Measurements from ENCODE around the gene NEK2.
A peak's percentile ranks its signal among the peaks of the same experiment; 100 is the strongest.
"Not testable (repeated sequence)": the region's sequence is repeated elsewhere in the genome, so short reads cannot be mapped to it uniquely, and the experiment has no call there.

Gene NEK2

DNA sequence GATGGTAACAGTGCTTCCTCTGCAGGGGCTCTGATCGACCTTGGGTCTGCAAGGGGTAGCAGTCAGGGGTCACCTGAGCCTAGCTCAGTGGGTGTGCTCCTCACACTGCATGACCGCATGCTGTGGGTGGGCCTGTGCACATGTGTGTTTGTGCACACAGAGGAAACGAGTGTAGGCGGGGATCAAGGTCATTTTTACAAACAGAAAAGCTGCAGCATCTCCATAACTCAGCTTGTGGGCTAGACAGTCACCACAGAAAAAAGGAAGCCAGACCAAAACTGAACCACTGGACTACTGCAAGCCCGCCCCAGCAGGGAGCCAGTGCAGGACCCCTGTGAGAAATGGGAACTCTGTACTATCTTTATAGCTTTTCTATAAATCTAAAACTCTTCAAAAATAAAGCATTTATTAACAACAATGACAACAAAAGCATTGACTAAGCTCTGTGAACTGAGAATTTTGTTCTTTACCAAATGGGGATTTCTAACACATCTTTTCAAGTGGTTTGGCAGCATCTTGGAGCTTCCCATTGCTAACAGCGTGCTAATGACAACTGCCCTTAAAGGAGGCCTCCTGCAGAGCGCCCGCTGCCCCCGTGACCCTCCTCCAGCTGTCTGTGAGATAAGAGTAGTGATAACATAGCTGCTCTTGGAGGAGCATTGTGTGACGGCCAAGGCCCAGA, 19.9 kb upstream of the NEK2 start:
- no peak for DNase-seq (ENCODE audit: low read depth in 2 of 2)

DNA sequence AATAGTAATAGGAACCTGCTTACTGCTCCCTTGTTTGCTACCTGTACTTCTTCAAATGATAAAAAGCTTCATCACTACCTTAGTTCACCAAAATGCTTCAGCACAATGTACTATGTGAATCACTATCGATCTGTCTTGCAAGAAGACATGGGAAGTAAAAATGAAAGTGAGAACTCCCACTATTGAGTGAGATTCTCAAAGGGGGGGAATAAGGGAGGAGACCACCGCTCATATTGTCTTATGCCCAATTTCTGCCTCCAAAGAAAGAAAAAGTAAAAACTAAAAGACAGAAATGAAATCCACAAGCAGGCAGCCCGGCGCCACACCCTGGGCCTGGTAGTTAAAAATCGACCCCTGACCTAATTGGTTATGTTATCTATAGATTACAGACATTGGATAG, 18.5 kb upstream of the NEK2 start:
- DNase-seq (ENCODE audit: low read depth in 2 of 2) = not testable (repeated sequence)

DNA sequence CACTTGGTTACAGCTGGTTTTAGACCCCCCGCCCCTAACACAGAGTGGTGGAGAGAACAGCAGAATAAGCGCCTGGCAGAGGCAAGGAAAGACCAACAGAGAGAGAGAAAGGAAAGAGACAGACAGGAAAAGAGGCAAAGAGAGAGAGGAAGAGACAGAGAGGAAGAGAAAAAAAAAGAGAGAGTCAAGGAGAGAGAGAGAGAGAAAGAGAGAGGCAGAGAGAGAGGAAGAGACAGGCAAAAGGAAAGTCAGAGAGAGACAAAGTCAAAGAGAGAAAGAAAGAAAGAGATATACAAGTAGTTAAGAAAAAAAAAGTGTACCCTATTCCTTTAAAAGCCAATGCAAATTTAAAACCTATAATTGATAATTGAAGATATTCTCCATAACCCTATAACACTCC, 13.0 kb upstream of the NEK2 start:
- DNase-seq (ENCODE audit: low read depth in 2 of 2) = no peak

DNA sequence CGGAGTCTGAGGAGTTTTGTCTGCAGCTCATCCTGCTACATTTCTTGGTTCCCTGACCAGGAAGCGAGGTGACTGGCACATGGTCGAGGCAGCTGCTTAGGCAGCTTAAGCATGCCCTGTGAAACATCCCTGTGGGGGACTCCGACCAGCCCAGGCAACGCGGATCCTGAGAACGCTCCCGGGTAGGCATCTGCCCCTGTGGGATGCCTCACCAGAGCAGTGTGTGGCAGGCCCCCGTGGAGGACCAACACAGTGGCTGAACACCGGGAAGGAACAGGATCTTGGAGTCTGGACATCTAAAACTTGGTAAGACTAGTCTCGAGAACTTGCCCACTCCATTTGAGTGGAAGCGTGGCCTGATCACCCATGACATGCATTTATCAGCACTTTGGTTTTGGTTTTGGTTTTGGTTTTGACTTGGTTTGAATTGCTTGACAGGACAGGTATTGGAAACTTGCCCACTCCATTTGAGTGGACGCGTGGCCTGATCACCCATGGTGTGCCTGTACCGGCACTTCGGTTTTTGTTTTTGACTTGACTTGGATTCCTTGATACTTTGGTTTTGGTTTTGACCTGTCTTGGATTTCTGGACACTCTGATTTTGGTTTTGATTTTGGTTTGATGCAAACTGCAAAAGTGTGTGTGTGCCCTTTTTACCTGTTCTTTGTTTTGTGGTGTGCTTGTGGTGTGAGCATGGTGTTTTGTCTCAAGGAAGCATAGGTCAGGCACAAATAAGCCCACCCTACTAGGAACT, 12.2 kb upstream of the NEK2 start:
- no peak for DNase-seq (ENCODE audit: low read depth in 2 of 2)

DNA sequence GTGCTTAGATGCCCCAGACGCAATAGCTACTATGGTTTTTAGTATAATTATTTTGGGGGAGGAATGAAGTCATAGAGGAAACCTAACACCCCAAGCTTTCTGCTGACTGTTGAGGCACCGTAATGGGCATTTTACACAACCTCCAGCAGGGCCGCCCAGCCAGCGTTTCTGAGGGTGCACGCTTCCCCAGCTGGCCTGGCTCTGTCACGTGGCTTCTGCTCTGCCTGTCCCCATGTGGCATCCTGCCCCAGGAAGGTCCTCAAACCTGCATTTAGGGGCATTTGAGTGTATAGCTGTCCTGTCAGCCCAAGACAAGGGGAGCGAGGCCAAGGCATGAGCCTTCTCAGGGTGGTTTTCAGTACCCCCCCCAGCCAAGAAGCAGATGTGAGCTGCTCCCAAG, 10.4 kb upstream of the NEK2 start:
- no peak for DNase-seq (ENCODE audit: low read depth in 2 of 2)

DNA sequence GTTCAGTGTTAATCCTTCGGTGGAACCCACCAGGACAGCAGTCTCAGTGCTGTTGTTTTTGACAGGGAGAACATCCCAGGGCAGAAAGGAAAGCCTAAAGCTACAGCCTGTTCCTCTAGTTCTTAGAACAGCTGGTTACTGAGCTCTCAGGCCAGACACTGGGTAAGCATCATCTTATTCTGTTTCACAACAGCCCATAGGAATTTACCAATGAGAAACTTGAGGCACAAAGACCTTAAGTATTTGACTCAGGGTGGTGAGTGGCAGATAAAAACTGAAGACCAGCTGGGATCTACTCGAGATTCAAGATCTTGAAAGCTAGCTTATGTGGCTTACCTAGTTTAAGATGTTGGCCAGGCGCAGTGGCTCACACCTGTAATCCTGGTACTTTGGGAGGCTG, 9.4 kb upstream of the NEK2 start:
- no peak for DNase-seq (ENCODE audit: low read depth in 2 of 2)

DNA sequence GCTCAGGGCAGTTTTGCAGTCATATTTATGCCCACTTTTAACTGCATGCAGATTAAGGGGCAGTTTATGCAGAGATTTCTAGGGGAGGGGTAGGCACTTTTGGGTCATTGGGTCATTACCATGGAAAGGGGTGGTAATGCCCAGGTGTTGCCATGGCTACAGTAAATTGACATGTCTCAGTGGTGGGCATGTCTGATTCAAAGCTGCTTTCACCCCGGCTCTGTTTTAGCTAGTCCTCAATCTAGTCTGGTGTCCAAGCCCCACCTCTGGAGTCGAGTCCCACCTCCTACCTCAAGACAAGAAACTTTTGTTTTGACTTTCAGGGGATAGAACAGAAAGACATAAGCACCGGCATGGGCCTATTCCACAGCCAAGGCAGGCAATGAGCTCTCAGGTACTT, 8.9 kb upstream of the NEK2 start:
- DNase-seq (ENCODE audit: low read depth in 2 of 2) = no peak

DNA sequence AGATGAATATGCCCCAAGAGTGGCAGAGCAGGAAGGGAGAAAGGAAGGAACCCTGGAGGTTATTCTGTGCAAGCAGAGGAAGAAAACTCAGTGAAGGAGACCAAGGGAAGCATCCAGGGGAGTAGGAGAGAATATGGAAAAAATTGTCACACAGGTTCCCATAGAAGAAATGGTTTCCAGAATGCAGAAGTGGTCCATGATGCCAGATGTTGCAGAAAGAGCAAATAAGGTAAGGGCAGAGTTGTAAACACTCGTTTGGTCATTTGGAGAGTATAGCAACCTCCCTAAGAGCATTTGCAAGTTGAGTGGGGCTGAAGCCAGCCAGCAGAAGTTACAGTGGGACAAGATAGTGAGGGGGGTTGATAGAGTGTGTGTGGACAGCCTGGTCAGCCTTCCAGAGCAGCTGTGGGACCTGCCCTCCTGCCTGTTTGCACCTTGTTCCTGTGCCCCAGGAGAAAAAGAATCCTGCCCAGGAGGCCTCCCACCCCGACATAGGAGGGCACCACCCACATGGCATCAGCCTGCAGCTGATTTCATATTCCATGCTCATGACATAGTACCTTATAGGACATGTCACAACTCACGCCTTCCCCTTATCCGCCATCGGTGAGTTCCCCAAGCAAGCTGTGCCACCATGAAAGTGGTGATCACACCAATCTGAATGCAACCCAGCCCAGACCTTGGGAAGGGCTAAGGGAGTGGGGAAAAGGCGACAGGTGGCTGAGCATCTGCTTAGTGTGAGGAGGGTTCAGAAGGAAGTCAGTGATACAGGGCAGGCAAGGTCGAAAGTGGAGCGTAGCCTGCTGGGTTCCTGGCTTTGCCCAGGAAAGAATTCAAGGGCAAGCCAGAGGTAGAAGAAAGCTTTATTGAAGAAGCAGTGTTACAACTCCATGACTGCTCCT, 8.2 kb upstream of the NEK2 start:
- no peak for DNase-seq (ENCODE audit: low read depth in 2 of 2)

DNA sequence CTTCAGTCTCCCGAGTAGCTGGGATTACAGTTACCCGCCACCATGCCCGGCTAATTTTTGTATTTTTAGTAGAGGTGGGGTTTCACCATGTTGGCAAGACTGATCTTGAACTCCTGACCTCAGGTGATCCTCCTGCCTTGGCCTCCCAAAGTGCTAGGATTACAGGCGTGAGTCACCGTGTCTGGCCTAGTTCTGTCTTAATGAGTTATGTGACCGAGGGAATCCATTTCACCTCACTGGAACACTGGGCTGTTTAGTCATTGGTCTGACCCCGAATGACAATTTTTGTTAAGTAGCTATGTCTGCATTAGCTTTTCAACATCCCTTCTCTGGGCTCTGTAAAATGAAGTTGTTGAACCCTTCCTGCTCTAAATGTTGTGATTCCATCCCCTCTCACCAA, 6.8 kb upstream of the NEK2 start:
- not testable (repeated sequence) for DNase-seq (ENCODE audit: low read depth in 2 of 2)

DNA sequence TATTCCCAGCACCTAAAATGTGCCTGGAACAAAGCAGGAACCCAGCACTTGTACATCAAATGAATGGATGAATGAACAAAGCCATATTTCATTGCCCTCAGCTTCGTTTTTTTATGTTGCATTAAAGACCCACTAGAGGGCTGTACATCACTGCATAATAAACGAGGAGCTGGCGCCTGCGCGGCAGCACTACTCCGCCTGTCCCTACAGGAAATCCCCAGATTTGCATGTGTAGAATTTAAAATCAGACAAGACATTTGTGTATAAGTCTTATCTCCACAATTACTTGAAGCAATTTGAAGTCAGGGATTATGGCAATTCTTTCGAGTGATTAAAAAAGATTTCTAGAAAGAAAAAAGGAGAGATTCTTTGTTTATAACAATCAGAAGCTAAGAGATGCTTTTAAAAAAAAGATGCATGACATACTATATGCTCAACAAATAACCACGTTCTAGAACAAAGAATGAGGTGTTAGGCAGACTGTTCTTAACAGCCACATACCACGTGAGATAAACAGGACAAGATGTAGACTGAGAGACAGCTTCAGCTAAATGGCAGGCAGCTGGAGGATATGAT, 5.4 kb upstream of the NEK2 start:
- DNase-seq (ENCODE audit: low read depth in 2 of 2) = peak; percentile 57 to 69

DNA sequence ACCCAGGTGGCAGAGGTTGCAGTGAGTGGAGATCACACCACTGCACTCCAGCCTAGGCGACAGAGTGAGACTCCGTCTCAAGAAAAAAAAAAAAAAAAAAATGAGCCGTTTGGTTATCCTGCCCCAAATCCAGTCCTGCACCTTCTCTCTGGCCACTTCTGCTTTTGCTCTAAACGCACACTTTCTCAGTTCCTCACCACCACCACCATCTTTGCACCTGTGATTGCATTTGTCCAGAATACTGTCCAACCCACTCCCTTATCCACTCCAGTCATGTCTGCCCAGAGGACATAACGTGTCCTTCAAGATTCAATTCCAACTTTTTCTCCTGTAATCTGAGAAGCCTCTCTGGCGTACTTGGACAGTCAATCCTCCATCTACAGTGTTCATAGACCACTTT, 2.2 kb upstream of the NEK2 start:
- no peak for DNase-seq (ENCODE audit: low read depth in 2 of 2)

DNA sequence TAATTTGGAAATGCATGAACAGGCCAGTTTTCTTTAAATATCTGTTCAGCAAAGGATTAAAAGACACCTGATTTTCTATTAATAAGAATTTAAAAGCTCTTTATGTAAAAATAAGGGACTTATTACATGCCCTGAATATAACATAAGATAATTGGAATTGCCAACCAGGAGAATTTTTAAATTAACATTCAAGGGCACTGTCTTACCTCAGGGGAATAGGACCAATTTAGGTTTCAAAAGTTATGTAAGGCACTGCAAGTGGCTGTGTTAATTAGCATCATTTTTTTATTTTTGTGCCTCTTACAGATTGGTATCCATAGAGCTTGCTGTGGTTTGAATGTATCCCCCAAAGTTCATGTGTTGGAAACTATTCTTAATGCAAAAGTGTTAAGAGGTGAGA, 1.3 kb upstream of the NEK2 start:
- DNase-seq (ENCODE audit: low read depth in 2 of 2) = no peak

DNA sequence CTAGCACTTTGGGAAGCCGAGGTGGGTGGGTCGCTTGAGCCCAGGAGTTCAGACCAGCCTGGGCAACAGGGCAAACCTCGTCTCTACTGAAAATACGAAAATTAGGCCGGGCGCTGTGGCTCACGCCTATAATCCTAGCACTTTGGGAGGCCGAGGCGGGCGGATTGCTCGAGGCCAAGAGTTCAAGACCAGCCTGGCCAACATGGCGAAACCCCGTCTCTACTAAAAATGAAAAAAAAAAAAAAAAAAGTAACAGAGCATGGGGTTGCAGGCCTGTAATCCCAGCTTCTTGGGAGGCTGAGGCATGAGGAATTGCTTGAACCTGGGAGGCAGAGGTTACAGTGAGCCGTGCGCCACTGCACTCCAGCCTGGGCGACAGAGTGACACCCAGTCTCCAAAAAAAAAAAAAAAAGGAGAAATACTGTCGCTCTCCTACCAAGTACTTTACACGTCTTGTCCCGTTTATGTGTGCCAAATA, 724 bp upstream of the NEK2 start:
- DNase-seq (ENCODE audit: low read depth in 2 of 2) = no peak

DNA sequence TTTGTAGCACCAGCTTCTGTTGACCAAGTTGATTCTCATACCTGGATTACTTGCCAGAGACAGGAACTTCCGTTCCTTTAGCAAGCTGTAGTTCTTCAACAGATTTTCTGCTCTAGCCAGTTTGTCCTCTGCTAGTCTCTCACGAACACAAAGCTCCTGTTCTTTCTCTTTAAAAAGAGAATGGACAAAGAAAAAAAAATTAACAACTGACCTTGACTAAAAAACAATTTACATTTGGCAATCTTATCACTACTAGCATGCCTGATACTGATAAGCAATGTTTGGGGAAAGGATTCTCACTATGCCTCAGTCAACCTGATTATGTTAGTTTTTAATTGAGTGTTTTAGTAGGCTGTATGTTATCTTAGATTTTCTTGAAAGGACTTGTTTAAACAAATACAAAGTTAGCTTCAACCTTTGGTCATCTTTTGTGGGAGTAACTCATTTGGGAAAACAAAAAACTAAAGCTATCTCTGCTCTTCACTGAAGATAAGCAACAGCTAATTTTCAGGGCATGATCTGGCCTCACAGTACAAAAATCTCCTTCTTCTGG, 8.3 kb downstream of the NEK2 start:
- no peak for DNase-seq (ENCODE audit: low read depth in 2 of 2)

DNA sequence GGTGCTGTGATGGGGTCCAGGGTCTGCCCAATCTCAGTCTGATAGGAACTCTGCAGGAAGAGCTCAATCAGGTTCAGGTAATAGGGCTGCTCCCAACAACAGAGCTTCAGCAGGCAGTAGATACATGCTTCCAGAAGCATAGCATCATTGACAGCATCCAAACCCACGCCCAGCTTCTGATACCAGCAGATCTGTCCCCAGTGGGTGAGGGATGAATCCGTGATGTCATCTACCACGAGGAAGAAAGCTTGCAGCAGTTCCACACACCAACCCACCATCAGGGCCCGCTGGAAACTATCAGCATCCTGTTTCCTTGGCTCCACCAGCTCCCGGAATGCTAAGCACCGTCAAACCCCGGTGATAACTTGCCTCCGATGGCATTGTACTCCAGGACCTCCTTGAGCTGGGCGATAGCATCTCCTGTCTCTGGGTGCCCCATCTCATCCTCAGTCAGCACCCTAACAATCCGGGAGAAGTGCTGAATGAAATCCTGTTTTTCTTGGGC, 14.7 kb downstream of the NEK2 start:
- no peak for DNase-seq (ENCODE audit: low read depth in 2 of 2)

DNA sequence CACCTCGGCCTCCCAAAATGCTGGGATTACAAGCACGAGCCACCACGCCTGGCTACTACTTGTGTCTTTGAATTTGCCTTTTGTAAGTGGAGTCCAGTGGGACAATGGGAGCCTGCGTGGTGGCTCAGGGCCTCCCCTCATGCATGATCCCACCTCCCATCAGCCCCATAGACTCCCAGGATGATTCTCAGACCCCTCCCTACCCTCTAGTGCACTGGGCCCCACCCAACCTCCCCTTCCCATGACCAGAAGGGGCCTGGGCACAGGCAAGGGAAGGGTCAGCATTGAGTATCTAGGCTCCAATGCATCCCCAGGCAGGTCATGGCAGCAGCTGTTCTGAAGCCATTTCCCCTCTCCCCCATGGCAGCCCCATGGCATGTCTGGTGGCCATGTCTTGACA, 18.7 kb downstream of the NEK2 start:
- DNase-seq (ENCODE audit: low read depth in 2 of 2) = no peak

DNA sequence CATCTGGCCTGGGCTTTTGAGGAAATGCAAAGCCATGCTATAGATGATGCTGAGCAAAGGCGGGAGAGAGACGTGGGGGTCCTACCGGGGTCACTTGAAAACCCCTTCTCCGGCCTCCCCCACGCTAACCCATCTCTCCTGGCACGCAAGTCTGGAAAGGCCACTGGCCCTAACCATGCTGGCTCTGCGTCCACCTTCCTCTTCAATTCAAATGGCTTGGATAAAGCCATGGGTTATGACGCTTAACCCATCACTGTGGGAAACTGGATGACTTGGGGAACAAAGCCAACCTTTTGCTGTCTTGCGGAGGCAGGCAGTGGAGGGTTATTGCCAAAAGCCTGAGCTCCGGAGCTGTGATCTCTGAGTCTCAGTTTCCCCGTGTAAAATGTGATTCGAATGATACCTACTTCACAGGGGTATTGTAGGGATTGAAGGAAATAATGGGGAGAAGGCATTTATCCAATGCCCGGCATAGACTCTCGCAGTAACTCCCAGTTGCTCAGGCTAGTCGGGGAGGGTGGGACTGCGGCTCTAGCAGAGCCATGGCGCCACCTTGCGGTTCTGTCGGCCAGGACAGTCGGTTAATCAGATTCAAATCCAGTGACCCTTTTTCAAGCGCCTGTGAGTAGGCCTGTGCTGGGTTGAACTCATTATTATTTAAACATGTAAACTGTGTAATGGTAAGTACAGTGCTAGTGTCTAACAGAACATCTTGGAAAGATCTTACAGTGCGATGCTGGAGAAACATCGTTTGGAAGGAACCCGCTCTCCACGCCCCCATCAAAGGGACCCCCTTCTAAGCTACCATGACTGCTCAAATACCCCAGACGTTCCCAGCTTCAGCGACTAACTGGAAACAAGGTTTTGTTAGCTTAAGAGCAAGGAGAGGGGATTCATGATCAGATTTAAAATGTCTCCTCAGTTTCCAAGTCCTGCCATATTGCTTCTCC, 20.3 kb downstream of the NEK2 start:
- DNase-seq (ENCODE audit: low read depth in 2 of 2) = peak; percentile 60 to 62

DNA sequence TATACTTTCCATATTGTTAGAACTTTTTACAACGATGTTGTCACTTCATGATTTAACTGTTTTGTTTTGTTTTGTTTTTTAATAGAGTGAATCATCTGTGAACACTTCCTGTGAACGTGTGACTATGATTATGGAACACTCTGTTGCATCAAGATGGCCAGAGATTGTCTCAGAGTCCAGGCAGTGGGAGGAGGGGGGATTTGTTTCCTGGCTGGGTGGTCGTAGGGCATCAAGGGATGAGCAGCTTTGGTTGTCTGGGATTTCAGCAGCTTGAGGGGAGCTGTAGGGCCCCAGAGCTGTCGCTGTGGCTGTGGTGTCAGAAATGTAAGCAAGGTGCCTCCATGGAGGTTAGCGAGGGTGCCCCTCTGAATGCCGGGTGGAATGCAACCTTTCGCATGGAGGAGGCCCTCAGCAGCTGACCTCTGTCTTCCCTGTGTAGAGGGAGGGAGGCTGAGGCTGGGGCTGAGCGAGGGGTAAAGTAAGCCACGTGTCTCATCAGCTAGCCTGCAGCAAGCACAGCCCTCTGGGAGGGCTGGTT, 21.4 kb downstream of the NEK2 start:
- DNase-seq (ENCODE audit: low read depth in 2 of 2) = no peak

DNA sequence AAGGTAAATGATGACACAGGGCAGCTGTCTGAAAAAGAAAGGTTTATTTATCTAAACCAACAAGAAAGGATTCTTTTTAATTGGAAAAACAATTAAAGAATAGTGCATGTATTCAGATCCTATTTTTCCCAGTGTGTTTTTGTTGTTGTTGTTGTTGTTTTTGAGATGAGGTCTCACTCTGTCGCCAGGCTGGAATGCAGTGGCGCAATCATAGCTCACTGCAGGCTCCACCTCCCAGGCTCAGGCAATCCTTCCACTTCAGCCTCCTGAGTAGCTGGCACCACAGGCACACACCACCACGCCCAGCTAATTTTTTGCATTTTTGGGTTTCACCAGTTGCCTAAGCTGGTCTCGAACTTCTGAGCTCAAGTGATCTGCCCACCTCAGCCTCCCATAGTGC, 22.1 kb downstream of the NEK2 start:
- no peak for DNase-seq (ENCODE audit: low read depth in 2 of 2)

DNA sequence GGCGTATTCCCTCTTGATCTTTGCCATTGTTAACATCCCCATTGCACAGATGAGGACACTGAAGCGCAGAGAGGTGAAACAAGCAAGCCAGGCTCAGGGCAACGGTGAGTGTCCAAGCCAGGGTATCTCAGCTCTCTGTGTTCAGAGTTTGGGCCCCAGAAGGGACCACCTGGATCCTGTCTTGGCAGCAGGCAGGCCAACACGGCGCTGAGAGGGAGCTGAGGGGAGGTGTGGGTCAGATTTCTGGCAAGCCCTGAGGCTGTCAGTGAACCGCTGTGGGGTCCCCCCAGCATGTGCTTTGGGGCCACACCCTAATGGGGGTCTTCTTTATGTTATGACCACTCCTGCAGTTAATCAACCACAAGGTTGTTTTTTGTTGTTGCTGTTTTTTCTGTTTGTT, 23.1 kb downstream of the NEK2 start:
- DNase-seq (ENCODE audit: low read depth in 2 of 2) = no peak

Measured in fibroblast of skin of left quadriceps (primary cell).